ENCODE data around the gene TMEM252.

The TMEM252 gene

DNA sequence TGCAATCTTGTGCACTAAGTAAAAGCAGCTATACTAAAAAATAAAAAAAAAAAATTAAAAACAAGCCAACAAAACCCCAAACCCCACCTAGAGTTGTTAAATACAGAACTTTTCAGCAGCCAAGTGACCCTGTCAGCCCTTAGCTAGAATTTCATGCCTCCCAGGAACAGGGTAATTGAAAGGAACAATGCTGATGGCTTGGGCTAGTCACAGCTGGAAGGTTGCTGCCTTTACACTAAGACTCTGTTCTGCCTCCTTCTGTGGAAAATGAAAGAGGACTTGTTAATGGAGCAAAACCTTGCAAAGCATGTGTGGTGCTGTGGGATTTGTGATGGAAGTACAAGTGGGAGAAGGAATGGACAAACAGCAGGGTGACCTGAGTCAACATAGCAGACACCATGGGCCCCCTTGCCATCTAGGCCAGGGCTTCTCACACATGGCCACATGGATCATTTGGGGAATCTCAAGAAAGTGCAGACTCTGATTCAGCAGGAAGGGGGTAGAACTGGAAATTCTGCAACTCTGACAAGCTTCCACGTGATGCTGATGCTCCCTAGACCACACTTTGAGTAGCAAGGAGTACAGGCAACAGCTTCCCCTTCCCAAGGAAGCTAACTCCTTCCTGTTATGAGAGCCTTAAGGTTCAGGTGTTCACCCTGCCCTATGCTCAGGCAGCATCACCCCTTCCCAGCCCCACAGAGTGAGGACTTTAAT is 14.9 kb upstream of the TMEM252 start:
- Mint-ChIP-seq H3K9me3 (no peaks in the 10 kb centered on the region), H3K4me1 (peaks cover 19% of the 10 kb centered on the region), H3K27ac (peak overlapping the region in 1 of 3 experiments; percentile 66), H3K27me3 (ENCODE audit: low read depth) (peaks cover 5% of the 10 kb centered on the region), H3K4me3 (no peak overlapping the region), H3K36me3 (ENCODE audit: low read depth) (no peaks in the 10 kb centered on the region)
- TF ChIP-seq, protein P1, sequence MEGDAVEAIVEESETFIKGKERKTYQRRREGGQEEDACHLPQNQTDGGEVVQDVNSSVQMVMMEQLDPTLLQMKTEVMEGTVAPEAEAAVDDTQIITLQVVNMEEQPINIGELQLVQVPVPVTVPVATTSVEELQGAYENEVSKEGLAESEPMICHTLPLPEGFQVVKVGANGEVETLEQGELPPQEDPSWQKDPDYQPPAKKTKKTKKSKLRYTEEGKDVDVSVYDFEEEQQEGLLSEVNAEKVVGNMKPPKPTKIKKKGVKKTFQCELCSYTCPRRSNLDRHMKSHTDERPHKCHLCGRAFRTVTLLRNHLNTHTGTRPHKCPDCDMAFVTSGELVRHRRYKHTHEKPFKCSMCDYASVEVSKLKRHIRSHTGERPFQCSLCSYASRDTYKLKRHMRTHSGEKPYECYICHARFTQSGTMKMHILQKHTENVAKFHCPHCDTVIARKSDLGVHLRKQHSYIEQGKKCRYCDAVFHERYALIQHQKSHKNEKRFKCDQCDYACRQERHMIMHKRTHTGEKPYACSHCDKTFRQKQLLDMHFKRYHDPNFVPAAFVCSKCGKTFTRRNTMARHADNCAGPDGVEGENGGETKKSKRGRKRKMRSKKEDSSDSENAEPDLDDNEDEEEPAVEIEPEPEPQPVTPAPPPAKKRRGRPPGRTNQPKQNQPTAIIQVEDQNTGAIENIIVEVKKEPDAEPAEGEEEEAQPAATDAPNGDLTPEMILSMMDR (IDR thresholded peaks at IDR 0.05; ENCODE audit: unreplicated experiment in 3 of 3): no peak

DNA sequence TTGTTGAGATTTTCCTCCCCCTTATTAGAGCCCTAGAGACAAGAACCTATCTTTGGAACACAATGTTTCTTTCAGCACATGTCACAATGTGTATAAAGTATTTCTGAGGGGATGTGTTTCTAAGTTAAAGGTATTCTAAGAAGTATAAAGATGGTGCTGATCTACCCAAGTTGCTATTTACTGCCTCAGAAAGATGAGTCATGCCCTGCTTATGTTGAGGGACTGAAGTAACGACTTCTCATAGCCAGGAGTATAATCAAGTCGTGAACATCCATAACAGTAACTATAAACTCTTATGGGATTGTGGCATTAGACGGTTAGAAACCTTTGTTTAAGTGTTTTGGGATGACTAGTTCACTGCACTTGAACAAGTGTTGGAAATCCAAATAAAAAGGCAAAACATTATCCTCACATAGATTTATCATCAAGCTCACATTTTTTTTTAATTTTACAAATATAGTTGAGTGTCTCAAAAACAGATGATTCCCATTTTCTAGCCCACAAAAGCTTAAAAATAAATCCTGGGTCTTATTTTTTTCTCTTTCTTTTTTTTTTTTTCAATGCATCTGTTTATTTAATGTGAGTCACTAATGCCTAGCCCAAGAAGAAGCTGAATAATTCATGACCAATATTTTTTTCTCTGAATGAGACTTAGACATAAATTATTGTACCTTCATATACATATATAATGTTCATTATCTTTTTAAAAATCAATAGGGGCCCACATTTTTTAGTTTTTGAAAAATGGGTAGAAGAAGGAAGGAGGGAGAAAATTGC is 12.2 kb upstream of the TMEM252 start:
- H3K27ac Mint-ChIP-seq: peak overlapping the region in 1 of 3 experiments; percentile 18
- TF ChIP-seq, protein P1 (IDR thresholded peaks at IDR 0.05; ENCODE audit: unreplicated experiment in 3 of 3): no peak
- H3K27me3 Mint-ChIP-seq (ENCODE audit: low read depth): peaks cover under 1% of the 10 kb centered on the region
- H3K9me3 Mint-ChIP-seq: no peaks in the 10 kb centered on the region
- H3K36me3 Mint-ChIP-seq (ENCODE audit: low read depth): no peaks in the 10 kb centered on the region
- H3K4me1 Mint-ChIP-seq: peaks cover 15% of the 10 kb centered on the region
- H3K4me3 Mint-ChIP-seq: no peak overlapping the region

DNA sequence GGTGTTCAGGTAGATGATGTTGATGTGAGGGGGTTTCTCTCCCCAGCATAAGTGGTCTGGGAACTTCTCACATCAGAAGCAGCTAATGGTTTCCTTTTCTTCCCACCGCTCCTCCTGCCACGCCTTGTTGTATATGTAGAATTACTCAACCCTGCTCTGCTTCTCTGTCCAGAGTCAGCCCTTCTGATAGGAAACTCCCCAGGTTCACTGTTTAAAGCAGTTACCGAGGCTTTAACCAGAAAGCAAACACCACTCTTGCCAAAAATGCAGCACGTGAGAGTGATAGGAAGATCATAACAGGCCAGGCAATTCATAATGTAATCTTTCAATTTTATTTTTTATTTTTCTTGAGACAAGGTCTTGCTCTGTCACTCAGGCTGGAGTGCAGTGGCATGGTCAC is 10.5 kb upstream of the TMEM252 start:
- no peaks in the 10 kb centered on the region for H3K36me3 Mint-ChIP-seq (ENCODE audit: low read depth)
- no peaks in the 10 kb centered on the region for H3K9me3 Mint-ChIP-seq
- no peak overlapping the region for H3K4me3 Mint-ChIP-seq
- TF ChIP-seq, protein P1 (IDR thresholded peaks at IDR 0.05; ENCODE audit: unreplicated experiment in 3 of 3): no peak
- H3K27me3 Mint-ChIP-seq (ENCODE audit: low read depth): peaks cover 5% of the 10 kb centered on the region
- peaks cover 21% of the 10 kb centered on the region for H3K4me1 Mint-ChIP-seq
- peak overlapping the region in 1 of 3 experiments; percentile 33 for H3K27ac Mint-ChIP-seq

DNA sequence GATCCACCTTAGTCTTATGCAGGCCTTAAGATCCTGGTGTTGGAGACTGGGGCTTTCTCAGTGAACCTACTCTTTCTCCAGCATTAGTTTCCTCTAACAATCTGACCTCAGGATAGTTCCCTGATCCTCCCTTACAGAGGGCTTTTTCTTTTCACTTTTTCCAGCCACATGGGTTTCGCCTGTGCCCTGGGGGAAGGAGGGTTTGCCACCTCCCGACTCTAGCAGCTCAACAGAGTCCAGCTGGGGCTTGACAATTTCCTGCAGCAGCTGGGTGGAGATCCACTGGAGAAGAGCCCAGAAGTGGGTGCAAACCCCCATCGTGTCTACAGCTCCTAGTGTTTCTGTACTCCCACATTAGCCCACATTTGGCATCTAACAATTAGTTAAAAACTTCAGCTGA is 7.6 kb upstream of the TMEM252 start:
- no peaks in the 10 kb centered on the region for H3K36me3 Mint-ChIP-seq (ENCODE audit: low read depth)
- TF ChIP-seq, protein P1 (IDR thresholded peaks at IDR 0.05; ENCODE audit: unreplicated experiment in 3 of 3): no peak
- peak overlapping the region in 1 of 3 experiments; percentile 72 for H3K27ac Mint-ChIP-seq
- no peak overlapping the region for H3K4me3 Mint-ChIP-seq
- peaks cover 21% of the 10 kb centered on the region for H3K4me1 Mint-ChIP-seq
- no peaks in the 10 kb centered on the region for H3K9me3 Mint-ChIP-seq
- H3K27me3 Mint-ChIP-seq (ENCODE audit: low read depth): peaks cover 17% of the 10 kb centered on the region

DNA sequence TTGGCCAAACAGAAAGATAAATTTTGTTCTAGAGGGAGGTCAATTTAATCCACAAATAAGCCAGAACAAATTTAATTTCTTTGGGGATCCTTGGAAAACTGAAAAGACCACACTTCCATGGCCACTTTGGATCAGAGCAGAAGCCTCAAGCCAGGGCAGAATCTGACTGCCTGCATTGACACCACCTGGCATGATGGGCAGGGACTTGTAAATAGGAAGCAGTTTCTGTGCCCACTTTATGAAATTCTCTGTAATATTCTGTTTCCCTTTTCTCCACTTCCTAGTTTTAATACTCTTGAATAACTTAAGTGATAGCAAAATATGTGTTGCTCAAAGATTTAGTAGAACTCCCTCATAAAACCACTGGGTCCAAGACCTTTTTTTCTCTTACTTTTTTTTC is 6.7 kb upstream of the TMEM252 start:
- Mint-ChIP-seq H3K4me1 (peaks cover 15% of the 10 kb centered on the region), H3K36me3 (ENCODE audit: low read depth) (no peaks in the 10 kb centered on the region), H3K4me3 (no peak overlapping the region), H3K9me3 (no peaks in the 10 kb centered on the region), H3K27ac (peak overlapping the region in 2 of 3 experiments; percentile 24 to 72), H3K27me3 (ENCODE audit: low read depth) (peaks cover 21% of the 10 kb centered on the region)
- TF ChIP-seq, protein P1 (IDR thresholded peaks at IDR 0.05; ENCODE audit: unreplicated experiment in 3 of 3): no peak

Data from nephron (organoid).